HepG2 (cell line): ENCODE measurements around the gene SLC22A31. TPM values are rescaled to one million over a fixed set of nuclear protein-coding genes. Genes with fewer than 3 reads are reported as not detected.

Experiments
- GLMP ChIP-seq: sonication (generic); formaldehyde crosslinking; IDR thresholded peaks from 2 replicates; pipeline ENCODE4 v1.9.0; 2021; ENCODE audit warnings: missing genetic modification reagents, mild to moderate bottlenecking, borderline replicate concordance
- KDM4B ChIP-seq: sonication (generic); formaldehyde crosslinking; IDR thresholded peaks from 2 replicates; pipeline ENCODE4 v1.4.0; 2020; ENCODE audit warnings: missing genetic modification reagents
- KLF15 ChIP-seq: sonication (generic); formaldehyde crosslinking; IDR thresholded peaks from 2 replicates; pipeline ENCODE4 v1.8.1; 2023; ENCODE audit warnings: borderline replicate concordance, mild to moderate bottlenecking, inconsistent platforms, missing genetic modification reagents, mixed read lengths
- MBNL3 ChIP-seq: fragments of 250-450 bp; sonication (Bioruptor Pico); conservative IDR thresholded peaks from 2 replicates; pipeline ENCODE4 v1.8.0; 2022; ENCODE audit warnings: mild to moderate bottlenecking, inconsistent platforms
- NFIB ChIP-seq: sonication (generic); formaldehyde crosslinking; IDR thresholded peaks from 2 replicates; pipeline ENCODE4 v1.9.0; 2021; ENCODE audit warnings: missing genetic modification reagents, mild to moderate bottlenecking, borderline replicate concordance
- NFKBIZ ChIP-seq: IDR thresholded peaks from 2 replicates; pipeline ENCODE4 v1.6.1; 2018; ENCODE audit warnings: missing genetic modification reagents, missing compliant biosample characterization
- SMAD9 ChIP-seq: sonication (generic); formaldehyde crosslinking; IDR thresholded peaks from 2 replicates; pipeline ENCODE4 v1.5.1; 2020; ENCODE audit warnings: mild to moderate bottlenecking, missing genetic modification reagents
- SOX6 ChIP-seq, 2 experiments: fragments of 450-650 bp in 1 of 2; sonication (generic) in 1 of 2; formaldehyde crosslinking in 1 of 2; IDR thresholded peaks; 2 replicates each; pipeline versions ENCODE4 v1.4.0 to v1.6.1; 2017 to 2020; ENCODE audit warnings: antibody characterized with exemption in 1 of 2, mild to moderate bottlenecking in 1 of 2, missing genetic modification reagents in 1 of 2
- ZBTB10 ChIP-seq: sonication (generic); formaldehyde crosslinking; IDR thresholded peaks from 2 replicates; pipeline ENCODE4 v1.4.0; 2020; ENCODE audit warnings: missing genetic modification reagents, borderline replicate concordance
- ZFP37 ChIP-seq: sonication (generic); formaldehyde crosslinking; IDR thresholded peaks from 2 replicates; pipeline ENCODE4 v1.4.0; 2020; ENCODE audit warnings: missing genetic modification reagents, borderline replicate concordance
- ZNF180 ChIP-seq: sonication (generic); formaldehyde crosslinking; IDR thresholded peaks from 2 replicates; pipeline ENCODE4 v1.4.0; 2020; ENCODE audit warnings: low read depth, missing genetic modification reagents, borderline replicate concordance
- ZNF317 ChIP-seq: sonication (generic); formaldehyde crosslinking; IDR thresholded peaks from 2 replicates; pipeline ENCODE4 v1.5.0; 2020; ENCODE audit warnings: mild to moderate bottlenecking, missing genetic modification reagents
- ZNF703 ChIP-seq: sonication (generic); formaldehyde crosslinking; IDR thresholded peaks from 2 replicates; pipeline ENCODE4 v1.5.1; 2020; ENCODE audit warnings: missing genetic modification reagents, mild to moderate bottlenecking, moderate library complexity, borderline replicate concordance
- ZNF761 ChIP-seq: sonication (generic); formaldehyde crosslinking; conservative IDR thresholded peaks from 2 replicates; pipeline ENCODE4 v1.4.0; 2020; ENCODE audit warnings: mild to moderate bottlenecking, missing genetic modification reagents
- ZNF883 ChIP-seq: sonication (generic); formaldehyde crosslinking; IDR thresholded peaks from 2 replicates; pipeline ENCODE4 v1.5.1; 2020; ENCODE audit warnings: mild to moderate bottlenecking, missing genetic modification reagents; ENCODE audit errors: not compliant biosample characterization
- ZSCAN22 ChIP-seq: sonication (generic); formaldehyde crosslinking; IDR thresholded peaks from 2 replicates; pipeline ENCODE4 v1.4.0; 2020; ENCODE audit warnings: mild to moderate bottlenecking, missing genetic modification reagents
- polyA plus RNA-seq, 8 experiments: library from polyadenylated mRNA; depleted of rRNA in 3 of 8; stranded (reverse) in 7 of 8; unstranded in 1 of 8; fragments of >200 nt; fragmentation: Illumina TruSeq in 4 of 8; extraction: Trizol in 4 of 8; gene quantifications; 2 replicates each; pipeline versions ENCODE4 v1.2.1 to v1.2.3, GENCODE V29; 2011 to 2016; ENCODE audit warnings: low read depth in 4 of 8, missing spikeins in 1 of 8, mixed read lengths in 1 of 8; ENCODE audit not compliant: insufficient read depth in 1 of 8
- total RNA-seq, 5 experiments: library from RNA; depleted of rRNA; stranded (reverse); fragments of >200 nt; fragmentation: Illumina TruSeq; extraction: Trizol; gene quantifications; 2 replicates each; pipeline ENCODE4 v1.2.3, GENCODE V29; 2016; ENCODE audit warnings: low read depth in 1 of 5
- TF ChIP-seq, protein P1 (sequence below): sonication (generic); formaldehyde crosslinking; IDR thresholded peaks from 2 replicates; pipeline ENCODE4 v1.4.0; 2020; ENCODE audit warnings: missing genetic modification reagents, low read depth, mild to moderate bottlenecking, borderline replicate concordance
- TF ChIP-seq, protein P2 (sequence below): IDR thresholded peaks from 2 replicates; pipeline ENCODE4 v1.6.1; 2016; ENCODE audit warnings: mild to moderate bottlenecking
- TF ChIP-seq, protein P3 (sequence below): conservative IDR thresholded peaks from 2 replicates; pipeline ENCODE4 v1.6.1; 2018; ENCODE audit warnings: missing genetic modification reagents
- TF ChIP-seq, protein P4 (sequence below): sonication (generic); formaldehyde crosslinking; conservative IDR thresholded peaks from 2 replicates; pipeline ENCODE4 v1.4.0; 2020; ENCODE audit warnings: missing genetic modification reagents

Gene SLC22A31
- total and polyA plus RNA-seq, 2 of the 13 experiments (the other 11 are each of a cell fraction or from before 2014, with no cell fraction given): 67.3 to 83.3 TPM

DNA sequence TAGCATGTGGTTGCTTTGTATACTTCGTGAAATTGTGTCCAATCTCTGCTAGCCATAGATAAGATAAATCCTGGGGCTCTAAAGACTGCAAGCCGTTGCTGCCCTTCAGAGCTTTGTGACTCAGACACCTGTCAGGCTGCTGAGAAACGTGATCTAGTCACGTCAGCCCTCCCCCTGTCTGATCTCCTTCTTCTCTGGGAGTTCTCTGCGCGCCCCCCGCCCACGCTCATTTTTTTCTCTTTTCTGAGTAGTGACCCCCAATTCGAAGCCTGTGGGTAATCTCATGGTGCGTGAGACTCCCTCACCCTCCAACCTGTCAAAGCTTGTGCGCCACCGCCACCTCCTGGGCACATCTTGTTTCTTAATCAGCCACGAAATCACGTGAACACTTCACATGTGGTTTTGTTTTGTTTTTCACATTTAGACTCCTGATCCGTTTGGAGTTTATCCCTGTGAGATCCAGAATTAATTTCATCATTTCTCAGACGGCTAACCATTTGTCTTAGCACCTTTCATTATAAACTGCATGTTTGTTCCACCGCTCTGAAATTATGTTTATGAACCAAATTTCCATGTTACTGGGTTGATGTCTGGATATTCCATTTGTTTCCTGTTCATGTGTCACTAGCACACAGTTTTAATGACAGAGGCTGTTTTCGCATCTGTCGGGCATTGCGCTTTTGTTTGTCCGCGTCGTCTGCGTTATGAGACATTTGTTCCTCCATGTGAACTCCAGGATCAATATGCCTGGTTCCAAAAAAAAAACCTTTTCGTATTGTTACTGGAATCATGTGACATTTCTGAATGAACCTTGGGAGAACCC lies 16.2 kb upstream of the SLC22A31 start (continued):
- TF ChIP-seq ZBTB10 (CRISPR knock-in tag) (no peak), ZFP37 (CRISPR knock-in tag) (no peak), SOX6 (IDR thresholded peaks at IDR 0.05) (no peak), SOX6 (CRISPR knock-in tag; IDR thresholded peaks at IDR 0.05) (peak; percentile 52), ZNF883 (no peak), KLF15 (CRISPR knock-in tag) (no peak), ZNF180 (CRISPR knock-in tag) (no peak), NFIB (CRISPR knock-in tag) (no peak), NFKBIZ (no peak), ZNF703 (CRISPR knock-in tag) (no peak), MBNL3 (CRISPR knock-in tag) (no peak), ZSCAN22 (no peak), SMAD9 (no peak), GLMP (no peak), ZNF761 (no peak), ZNF317 (CRISPR knock-in tag) (no peak), KDM4B (CRISPR knock-in tag) (no peak)
- TF ChIP-seq, protein P1, sequence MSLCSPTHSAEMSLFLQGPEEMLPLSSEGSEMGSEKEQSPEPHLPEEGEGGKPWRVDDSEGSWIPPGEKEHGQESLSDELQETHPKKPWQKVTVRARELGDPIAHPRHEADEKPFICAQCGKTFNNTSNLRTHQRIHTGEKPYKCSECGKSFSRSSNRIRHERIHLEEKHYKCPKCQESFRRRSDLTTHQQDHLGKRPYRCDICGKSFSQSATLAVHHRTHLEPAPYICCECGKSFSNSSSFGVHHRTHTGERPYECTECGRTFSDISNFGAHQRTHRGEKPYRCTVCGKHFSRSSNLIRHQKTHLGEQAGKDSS (CRISPR knock-in tag): no peak
- TF ChIP-seq, protein P2, sequence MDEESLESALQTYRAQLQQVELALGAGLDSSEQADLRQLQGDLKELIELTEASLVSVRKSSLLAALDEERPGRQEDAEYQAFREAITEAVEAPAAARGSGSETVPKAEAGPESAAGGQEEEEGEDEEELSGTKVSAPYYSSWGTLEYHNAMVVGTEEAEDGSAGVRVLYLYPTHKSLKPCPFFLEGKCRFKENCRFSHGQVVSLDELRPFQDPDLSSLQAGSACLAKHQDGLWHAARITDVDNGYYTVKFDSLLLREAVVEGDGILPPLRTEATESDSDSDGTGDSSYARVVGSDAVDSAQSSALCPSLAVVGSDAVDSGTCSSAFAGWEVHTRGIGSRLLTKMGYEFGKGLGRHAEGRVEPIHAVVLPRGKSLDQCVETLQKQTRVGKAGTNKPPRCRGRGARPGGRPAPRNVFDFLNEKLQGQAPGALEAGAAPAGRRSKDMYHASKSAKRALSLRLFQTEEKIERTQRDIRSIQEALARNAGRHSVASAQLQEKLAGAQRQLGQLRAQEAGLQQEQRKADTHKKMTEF: no peak
- TF ChIP-seq, protein P3, sequence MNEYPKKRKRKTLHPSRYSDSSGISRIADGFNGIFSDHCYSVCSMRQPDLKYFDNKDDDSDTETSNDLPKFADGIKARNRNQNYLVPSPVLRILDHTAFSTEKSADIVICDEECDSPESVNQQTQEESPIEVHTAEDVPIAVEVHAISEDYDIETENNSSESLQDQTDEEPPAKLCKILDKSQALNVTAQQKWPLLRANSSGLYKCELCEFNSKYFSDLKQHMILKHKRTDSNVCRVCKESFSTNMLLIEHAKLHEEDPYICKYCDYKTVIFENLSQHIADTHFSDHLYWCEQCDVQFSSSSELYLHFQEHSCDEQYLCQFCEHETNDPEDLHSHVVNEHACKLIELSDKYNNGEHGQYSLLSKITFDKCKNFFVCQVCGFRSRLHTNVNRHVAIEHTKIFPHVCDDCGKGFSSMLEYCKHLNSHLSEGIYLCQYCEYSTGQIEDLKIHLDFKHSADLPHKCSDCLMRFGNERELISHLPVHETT (CRISPR knock-in tag): no peak
- TF ChIP-seq, protein P4, sequence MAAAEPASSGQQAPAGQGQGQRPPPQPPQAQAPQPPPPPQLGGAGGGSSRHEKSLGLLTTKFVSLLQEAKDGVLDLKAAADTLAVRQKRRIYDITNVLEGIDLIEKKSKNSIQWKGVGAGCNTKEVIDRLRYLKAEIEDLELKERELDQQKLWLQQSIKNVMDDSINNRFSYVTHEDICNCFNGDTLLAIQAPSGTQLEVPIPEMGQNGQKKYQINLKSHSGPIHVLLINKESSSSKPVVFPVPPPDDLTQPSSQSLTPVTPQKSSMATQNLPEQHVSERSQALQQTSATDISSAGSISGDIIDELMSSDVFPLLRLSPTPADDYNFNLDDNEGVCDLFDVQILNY (CRISPR knock-in tag): no peak
